Keratinocyte (primary cell): ENCODE results near the gene NAT10. TPM values are rescaled to one million over a fixed set of nuclear protein-coding genes. Genes with fewer than 3 reads are reported as not detected.

Source experiments
- DNase-seq: peaks from one replicate; pipeline ENCODE4 v3.0.0-alpha.2; 2011; ENCODE audit warnings: low read depth, missing footprints, low spot score
- FAIRE-seq: peaks from 2 replicates; lab custom pipeline; 2011; peaks lifted over from hg19 to GRCh38; lab: Jason Lieb, UNC
- H2AFZ ChIP-seq: 2 replicates; pipeline ENCODE4 v1.6.0; 2012; ENCODE audit warnings: low read length, control low read depth, inconsistent platforms; ENCODE audit not compliant: control insufficient read depth
- H3K27ac ChIP-seq: 2 replicates; pipeline ENCODE4 v1.5.1; 2011; ENCODE audit warnings: low read length; ENCODE audit not compliant: control insufficient read depth, insufficient read depth
- H3K27me3 ChIP-seq: 3 replicates; pipeline ENCODE4 v1.6.0; 2011; ENCODE audit warnings: low read length; ENCODE audit not compliant: control insufficient read depth, insufficient read depth; ENCODE audit errors: extremely low read depth
- H3K36me3 ChIP-seq, 2 experiments: 2 replicates in 1 of 2; 3 replicates in 1 of 2; pipeline ENCODE4 v1.5.1; 2011; ENCODE audit warnings: low read length in 2 of 2, mild to moderate bottlenecking in 1 of 2; ENCODE audit not compliant: control insufficient read depth in 2 of 2, insufficient read depth in 2 of 2; ENCODE audit errors: extremely low read depth in 1 of 2
- H3K4me1 ChIP-seq: 3 replicates; pipeline ENCODE4 v1.5.1; 2011; ENCODE audit warnings: low read length; ENCODE audit not compliant: control insufficient read depth, insufficient read depth; ENCODE audit errors: extremely low read depth
- H3K4me2 ChIP-seq: 3 replicates; pipeline ENCODE4 v1.6.0; 2011; ENCODE audit warnings: low read depth, low read length; ENCODE audit not compliant: control insufficient read depth, insufficient read depth; ENCODE audit errors: extremely low read depth
- H3K4me3 ChIP-seq, 3 experiments: fragments of 200-600 bp in 1 of 3; sonication (generic) in 1 of 3; 2 replicates in 2 of 3; 3 replicates in 1 of 3; pipeline ENCODE4 v1.5.1; 2011 to 2016; ENCODE audit warnings: low read length in 3 of 3, mild to moderate bottlenecking in 3 of 3, control low read depth in 2 of 3, inconsistent platforms in 1 of 3, low read depth in 1 of 3, mixed read lengths in 1 of 3, mixed run types in 1 of 3, moderate library complexity in 1 of 3; ENCODE audit not compliant: control insufficient read depth in 2 of 3, insufficient read depth in 2 of 3; ENCODE audit errors: extremely low read depth in 1 of 3
- H3K79me2 ChIP-seq: 2 replicates; pipeline ENCODE4 v1.6.0; 2012; ENCODE audit warnings: low read length; ENCODE audit not compliant: control insufficient read depth, insufficient read depth
- H3K9ac ChIP-seq: 3 replicates; pipeline ENCODE4 v1.6.0; 2011; ENCODE audit warnings: low read length; ENCODE audit not compliant: control insufficient read depth, insufficient read depth; ENCODE audit errors: extremely low read depth
- H3K9me1 ChIP-seq: 3 replicates; pipeline ENCODE4 v1.6.0; 2011; ENCODE audit warnings: low read length; ENCODE audit not compliant: control insufficient read depth, insufficient read depth; ENCODE audit errors: extremely low read depth
- H3K9me3 ChIP-seq: 2 replicates; pipeline ENCODE4 v1.5.1; 2012; ENCODE audit warnings: low read depth, low read length; ENCODE audit not compliant: control insufficient read depth
- H4K20me1 ChIP-seq: 3 replicates; pipeline ENCODE4 v1.6.0; 2011; ENCODE audit warnings: low read length; ENCODE audit not compliant: control insufficient read depth, insufficient read depth; ENCODE audit errors: extremely low read depth
- CTCF ChIP-seq, 3 experiments: IDR thresholded peaks in 1 of 3; conservative IDR thresholded peaks in 1 of 3; optimal IDR thresholded peaks in 1 of 3; 2 replicates in 2 of 3; 3 replicates in 1 of 3; pipeline versions ENCODE3 to v1.5.1; 2011; ENCODE audit warnings: low read length in 3 of 3, mild to moderate bottlenecking in 3 of 3, moderate library complexity in 2 of 3, control low read depth in 1 of 3, inconsistent platforms in 1 of 3; ENCODE audit not compliant: insufficient read depth in 2 of 3; ENCODE audit errors: extremely low read depth in 1 of 3
- EZH2 ChIP-seq: IDR thresholded peaks from one replicate; pipeline ENCODE4 v1.6.1; 2012; ENCODE audit warnings: inconsistent platforms, mild to moderate bottlenecking, low read length, moderate library complexity
- dilution Hi-C: fragments of 300-500 bp; cut with MboI; formaldehyde crosslinking; loops from one replicate; pipeline ENCODE4 v1.7.0; 2020; ENCODE audit warnings: low sequenced_read_pairs; ENCODE audit not compliant: extremely low pct_ligation_motif_present
- polyA plus RNA-seq, 5 experiments: library from polyadenylated mRNA; depleted of rRNA in 3 of 5; stranded (reverse) in 3 of 5; stranded (forward) in 1 of 5; unstranded in 1 of 5; fragments of >200 nt; gene quantifications; 1 replicate in 1 of 5; 2 replicates in 3 of 5; 3 replicates in 1 of 5; pipeline versions ENCODE4 v1.2.1 to v1.2.3, GENCODE V29; 2011 to 2012; ENCODE audit warnings: missing spikeins in 2 of 5, low read depth in 1 of 5, low replicate concordance in 1 of 5

The NAT10 gene
- polyA plus RNA-seq, 1 donor (not counting 4 experiments of a cell fraction or from before 2014, with no cell fraction given), result 44.0 TPM

DNA sequence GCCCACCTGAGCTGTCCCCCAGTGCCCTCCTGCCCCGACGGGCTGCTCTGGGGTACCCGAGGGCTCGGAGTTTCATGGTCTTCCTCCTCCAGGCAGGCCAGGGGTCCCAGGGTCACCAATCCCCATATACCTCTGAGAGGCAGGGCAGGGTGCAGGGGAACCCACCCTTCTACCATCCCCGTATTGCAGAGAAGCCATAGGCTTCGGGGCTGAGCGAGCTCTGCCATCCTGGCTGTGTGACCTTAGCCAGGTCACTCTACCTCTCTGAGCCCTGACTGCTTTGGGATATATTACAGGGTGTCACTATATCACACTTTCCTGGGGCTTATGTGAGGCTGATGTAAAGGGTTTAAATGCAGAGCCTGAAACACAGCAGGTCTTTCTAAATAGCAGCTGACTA, 57.4 kb downstream of the NAT10 start:
- Histone ChIP-seq H3K4me1 (peaks cover 9% of the 10 kb centered on the region), H3K9me1 (no peaks in the 10 kb centered on the region), H3K79me2 (no peaks in the 10 kb centered on the region), H3K36me3 (no peaks in the 10 kb centered on the region), H4K20me1 (no peaks in the 10 kb centered on the region), H2AFZ (no peak overlapping the region), H3K27ac (no peak overlapping the region), H3K9me3 (no peaks in the 10 kb centered on the region), H3K4me3 (no peak overlapping the region), H3K27me3 (no peaks in the 10 kb centered on the region), H3K4me2 (no peak overlapping the region), H3K9ac (no peak overlapping the region)
- no peak for TF ChIP-seq EZH2
- TF ChIP-seq CTCF (optimal IDR thresholded peaks at IDR 0.05 in 1 of 3, IDR thresholded peaks at IDR 0.05 in 1 of 3, conservative IDR thresholded peaks at IDR 0.05 in 1 of 3; ENCODE audit: extremely low read depth in 1 of 3, insufficient read depth in 2 of 3, low read length in 3 of 3), result no peak
- DNase-seq, result no peak
- no peak for FAIRE-seq
- dilution Hi-C loops, result no loop called here

GRCh38 chr11:34165121-34165520, 59.7 kb downstream of the NAT10 start:
- Histone ChIP-seq H3K27ac (no peak overlapping the region), H3K79me2 (no peaks in the 10 kb centered on the region), H3K4me2 (no peak overlapping the region), H3K4me1 (peaks cover 9% of the 10 kb centered on the region), H4K20me1 (no peaks in the 10 kb centered on the region), H3K9me1 (no peaks in the 10 kb centered on the region), H2AFZ (no peak overlapping the region), H3K27me3 (no peaks in the 10 kb centered on the region), H3K36me3 (no peaks in the 10 kb centered on the region), H3K4me3 (no peak overlapping the region), H3K9me3 (no peaks in the 10 kb centered on the region), H3K9ac (no peak overlapping the region)
- no peak for TF ChIP-seq CTCF (optimal IDR thresholded peaks at IDR 0.05 in 1 of 3, IDR thresholded peaks at IDR 0.05 in 1 of 3, conservative IDR thresholded peaks at IDR 0.05 in 1 of 3; ENCODE audit: extremely low read depth in 1 of 3, insufficient read depth in 2 of 3, low read length in 3 of 3)
- no peak for TF ChIP-seq EZH2
- dilution Hi-C loops, result no loop called here
- FAIRE-seq, result no peak
- no peak for DNase-seq
